SKM-1 (cell line): ENCODE measurements around the gene HLA-DPA1.

ENCODE experiments used
- DNase-seq: peaks from one replicate; lab custom pipeline; 2025; ENCODE audit not compliant: unreplicated experiment; lab: John Stamatoyannopoulos, UW

Gene HLA-DPA1

GRCh38 chr6:33018418-33018817, 55.0 kb downstream of the HLA-DPA1 start:
- no peak for DNase-seq

GRCh38 chr6:33017694-33018353, 55.6 kb downstream of the HLA-DPA1 start:
- no peak for DNase-seq

DNA sequence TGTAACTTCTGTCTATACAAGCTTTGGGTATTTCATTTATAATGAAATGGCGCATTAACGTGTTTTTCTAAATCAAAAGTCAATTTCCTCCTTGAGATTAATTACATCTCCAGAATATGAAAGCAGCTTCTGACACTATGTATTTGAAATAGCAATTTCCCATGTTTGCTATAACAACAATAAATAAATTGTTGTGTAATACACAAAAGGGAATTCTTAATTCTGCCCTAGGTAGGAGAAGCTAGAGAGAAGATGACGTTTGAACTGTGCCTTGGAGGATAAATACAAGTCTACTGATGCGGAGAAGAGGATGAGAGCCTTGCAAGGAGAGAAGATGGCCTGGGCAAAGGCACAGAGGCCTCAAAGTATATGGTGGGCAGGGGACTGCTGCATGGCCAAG, 56.4 kb downstream of the HLA-DPA1 start:
- no peak for DNase-seq

- no peak for DNase-seq
Measured at GRCh38 chr6:33015798-33016197, 57.7 kb downstream of the HLA-DPA1 start.

GRCh38 chr6:33014841-33015634, 58.4 kb downstream of the HLA-DPA1 start:
- DNase-seq = peak; percentile 68
